Activated CD4-positive, alpha-beta T cell treated with anti-CD3 and anti-CD28 coated beads for 36 hours (primary cell): ENCODE data around the gene PATJ. TPM values are rescaled to one million over a fixed set of nuclear protein-coding genes. Genes with fewer than 3 reads are reported as not detected.
"Not testable (repeated sequence)": the region's sequence is repeated elsewhere in the genome, so short reads cannot be mapped to it uniquely, and the experiment has no call there.

ENCODE experiments used
- ATAC-seq: fragments of 200-7000 bp; cut with Tn5 transposase; one replicate; pipeline ENCODE4 v1.10.0; 2021; ENCODE audit warnings: mild to moderate bottlenecking, moderate library complexity
- CTCF ChIA-PET: fragments of 350-600 bp; sonication (Branson Sonifier 250); formaldehyde crosslinking; loops from one replicate; lab custom pipeline; 2021; ENCODE audit warnings: antibody characterized with exemption; lab: Charles Lee
- POLR2A ChIA-PET: fragments of 350-600 bp; sonication (Branson Sonifier 250); formaldehyde crosslinking; loops from one replicate; lab custom pipeline; 2021; ENCODE audit warnings: antibody characterized with exemption, inconsistent platforms; lab: Charles Lee
- DNase-seq: peaks from one replicate; pipeline ENCODE4 v3.0.0-alpha.2; 2020
- H3K27ac Mint-ChIP-seq: one replicate; pipeline ENCODE4 v1.8.0; 2021; ENCODE audit warnings: mixed read lengths
- H3K27me3 Mint-ChIP-seq: one replicate; pipeline ENCODE4 v1.8.0; 2021; ENCODE audit warnings: mixed read lengths
- H3K36me3 Mint-ChIP-seq: one replicate; pipeline ENCODE4 v1.8.0; 2021; ENCODE audit warnings: low read depth, mixed read lengths
- H3K4me1 Mint-ChIP-seq: one replicate; pipeline ENCODE4 v1.8.0; 2021; ENCODE audit warnings: mixed read lengths
- H3K4me3 Mint-ChIP-seq: one replicate; pipeline ENCODE4 v1.8.0; 2021; ENCODE audit warnings: mild to moderate bottlenecking, moderate library complexity, mixed read lengths
- H3K9me3 Mint-ChIP-seq: one replicate; pipeline ENCODE4 v1.8.0; 2021; ENCODE audit warnings: low read depth, mixed read lengths
- intact Hi-C, 2 experiments: fragments of 100-400 bp; cut with DNase I in 1 of 2; cut with micrococcal nuclease in 1 of 2; formaldehyde crosslinking; loops; one replicate each; pipeline versions ENCODE4 v1.14.2 to v1.15.1; 2022 to 2024; cut with DNase I, micrococcal nuclease
- total RNA-seq, 2 experiments: library from RNA; stranded (reverse); gene quantifications; one replicate each; pipeline ENCODE4 v1.2.3, GENCODE V29; 2021

The PATJ gene
- total RNA-seq, 2 experiments from 2014 or later: 12.6 to 12.8 TPM

DNA sequence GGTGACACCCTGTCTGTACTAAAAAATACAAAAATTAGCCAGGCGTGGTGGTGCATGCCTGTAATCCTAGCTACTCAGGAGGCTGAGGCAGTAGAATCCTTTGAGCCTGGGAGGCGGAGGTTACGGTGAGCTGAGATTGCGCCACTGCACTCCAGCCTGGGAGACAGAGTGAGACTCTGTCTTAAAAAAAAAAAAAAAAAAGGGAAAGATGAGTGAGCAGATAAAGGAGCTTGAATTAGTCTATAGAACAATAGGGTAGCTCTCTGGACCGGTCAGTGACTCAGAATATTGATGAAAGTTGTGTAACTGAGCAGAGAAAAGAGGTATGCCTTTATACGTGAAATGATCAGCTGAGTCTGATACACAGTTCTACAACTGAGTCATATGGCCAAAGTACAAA is 95.3 kb downstream of the PATJ start:
- DNase-seq, H3K36me3 Mint-ChIP-seq, H3K27me3 Mint-ChIP-seq, intact Hi-C loops, H3K9me3 Mint-ChIP-seq, ATAC-seq, H3K4me3 Mint-ChIP-seq, POLR2A ChIA-PET, H3K4me1 Mint-ChIP-seq, H3K27ac Mint-ChIP-seq, CTCF ChIA-PET: not testable (repeated sequence)

- no peaks in the 10 kb centered on the region for H3K4me1 Mint-ChIP-seq
- no peaks in the 10 kb centered on the region for H3K27me3 Mint-ChIP-seq
These were observed 97.4 kb downstream of the PATJ start for GRCh38 chr1:61839679-61840078.

DNA sequence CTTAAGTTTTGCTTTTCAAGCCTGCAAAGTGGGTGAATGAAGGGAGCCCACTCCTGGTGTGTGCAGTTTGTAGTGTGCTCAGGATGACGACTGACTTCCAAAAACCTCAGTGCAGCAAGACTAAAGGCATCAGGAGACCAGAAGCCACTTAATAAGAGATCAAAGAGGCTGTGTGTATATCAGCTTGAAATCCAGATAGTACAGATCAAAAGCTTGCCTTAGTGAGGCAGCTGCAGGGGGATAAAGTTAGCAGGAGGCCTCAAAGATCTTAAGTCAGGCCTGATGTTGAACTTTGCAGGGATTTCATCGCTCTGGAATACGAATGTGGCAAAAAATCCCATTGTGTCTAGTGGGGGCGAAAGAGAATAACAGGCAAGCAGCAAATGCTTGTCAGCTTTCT is 99.8 kb downstream of the PATJ start:
- Mint-ChIP-seq H3K27me3 (no peaks in the 10 kb centered on the region), H3K36me3 (no peaks in the 10 kb centered on the region), H3K4me1 (no peaks in the 10 kb centered on the region), H3K27ac (no peak overlapping the region), H3K9me3 (no peaks in the 10 kb centered on the region), H3K4me3 (no peak overlapping the region)
- DNase-seq: no peak
- ChIA-PET CTCF (interaction anchor here (0.9 to 1.7 kb wide), 2 partner anchors 11 to 37 kb away, joined by 3 to 8 read pairs; no protein-coding TSS in a partner anchor), POLR2A (no interaction called here)
- no peak for ATAC-seq
- intact Hi-C loops: no loop called here

More at GRCh38 chr1:61839679-61840078, 97.4 kb downstream of the PATJ start:
- no peak overlapping the region for H3K4me3 Mint-ChIP-seq
- no peaks in the 10 kb centered on the region for H3K9me3 Mint-ChIP-seq
- CTCF ChIA-PET: no interaction called here
- intact Hi-C loops: no loop called here
- DNase-seq: no peak
- no peak for ATAC-seq
- H3K36me3 Mint-ChIP-seq: no peaks in the 10 kb centered on the region
- H3K27ac Mint-ChIP-seq: no peak overlapping the region
- POLR2A ChIA-PET: no interaction called here

DNA sequence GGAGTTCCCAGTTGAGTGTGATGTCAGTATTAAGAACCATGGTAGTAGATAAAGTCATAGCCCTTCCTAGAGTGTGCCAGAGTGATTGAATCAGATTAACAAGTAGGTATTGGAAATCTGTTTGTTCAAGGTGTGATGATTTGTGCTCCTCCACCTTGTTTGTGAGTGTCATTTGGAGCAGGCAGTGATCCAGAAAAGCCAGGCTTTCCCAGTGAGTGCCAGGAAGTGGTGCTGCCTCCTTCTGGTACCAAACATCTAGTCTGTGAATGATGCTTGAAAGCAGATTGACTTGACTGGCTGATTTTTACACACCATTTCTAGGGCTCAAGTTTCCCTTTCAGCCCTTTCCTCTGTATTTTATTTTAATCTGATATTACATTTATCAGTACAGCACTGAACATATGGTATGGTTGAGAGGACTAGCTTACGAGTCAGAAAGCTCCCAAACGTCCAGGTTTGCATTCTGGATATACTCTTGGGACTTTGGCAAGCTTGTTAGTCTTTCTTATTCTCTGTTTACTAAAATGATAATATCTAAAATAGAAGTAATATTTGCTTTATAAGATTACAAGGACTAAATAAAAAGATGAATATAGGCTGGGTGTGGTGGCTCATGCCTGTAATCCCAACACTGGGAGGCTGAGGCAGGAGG is 100.7 kb downstream of the PATJ start:
- ChIA-PET CTCF (interaction anchor here (1.7 kb wide), 1 partner anchor 10 kb away, joined by 8 read pairs; no protein-coding TSS in a partner anchor), POLR2A (no interaction called here)
- DNase-seq (no peak), ATAC-seq (no peak)
- H3K27me3 Mint-ChIP-seq: no peaks in the 10 kb centered on the region
- H3K4me1 Mint-ChIP-seq: no peaks in the 10 kb centered on the region
- no peaks in the 10 kb centered on the region for H3K36me3 Mint-ChIP-seq
- no peak overlapping the region for H3K27ac Mint-ChIP-seq
- no peak overlapping the region for H3K4me3 Mint-ChIP-seq
- H3K9me3 Mint-ChIP-seq: no peaks in the 10 kb centered on the region
- intact Hi-C loops: no loop called here

GRCh38 chr1:61844006-61844405 is 101.7 kb downstream of the PATJ start:
- Mint-ChIP-seq H3K36me3 (no peaks in the 10 kb centered on the region), H3K27me3 (no peaks in the 10 kb centered on the region), H3K27ac (no peak overlapping the region), H3K4me1 (no peaks in the 10 kb centered on the region), H3K9me3 (no peaks in the 10 kb centered on the region), H3K4me3 (no peak overlapping the region)
- intact Hi-C loops: no loop called here
- ChIA-PET POLR2A (no interaction called here), CTCF (no interaction called here)
- DNase-seq (no peak), ATAC-seq (no peak)

DNA sequence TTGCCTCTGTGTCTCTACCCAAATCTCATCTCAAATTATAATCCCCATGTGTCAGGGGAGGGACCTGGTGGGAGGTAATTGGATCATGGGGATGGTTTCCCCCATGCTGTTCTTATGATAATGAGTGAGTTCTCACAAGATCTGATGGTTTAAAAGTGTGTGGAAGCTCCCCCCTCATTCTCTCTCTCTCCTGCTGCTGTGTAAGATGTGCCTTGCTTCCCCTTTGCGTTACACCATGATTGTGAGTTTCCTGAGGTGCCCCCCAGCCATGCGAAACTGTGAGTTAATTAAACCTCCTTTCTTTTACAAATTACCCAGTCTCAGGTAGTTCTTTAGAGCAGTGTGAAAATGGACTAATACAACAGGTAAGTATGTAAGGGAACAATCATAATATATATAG is 102.4 kb downstream of the PATJ start:
- H3K4me3 Mint-ChIP-seq, POLR2A ChIA-PET, H3K36me3 Mint-ChIP-seq, H3K27ac Mint-ChIP-seq, H3K4me1 Mint-ChIP-seq, ATAC-seq, H3K27me3 Mint-ChIP-seq, H3K9me3 Mint-ChIP-seq, intact Hi-C loops, DNase-seq: not testable (repeated sequence)
- CTCF ChIA-PET: interaction anchor here (1.3 kb wide), 1 partner anchor 12 kb away, joined by 4 read pairs; no protein-coding TSS in a partner anchor

GRCh38 chr1:61851235-61851634 is 109.0 kb downstream of the PATJ start:
- Mint-ChIP-seq H3K27me3 (no peaks in the 10 kb centered on the region), H3K4me1 (no peaks in the 10 kb centered on the region), H3K36me3 (peaks cover 4% of the 10 kb centered on the region), H3K9me3 (no peaks in the 10 kb centered on the region), H3K4me3 (no peak overlapping the region), H3K27ac (no peak overlapping the region)
- intact Hi-C loops: loop anchor here (5.0 to 10.0 kb wide), 8 partner anchors 124 to 1874 kb away; partner anchors contain the start of gene TM2D1 (in 2 of the 2)
- ChIA-PET CTCF (interaction anchor here (0.5 to 1.7 kb wide), 11 partner anchors 9 to 822 kb away, joined by 3 to 6 read pairs (median 3); no protein-coding TSS in a partner anchor), POLR2A (no interaction called here)
- DNase-seq: no peak
- no peak for ATAC-seq

DNA sequence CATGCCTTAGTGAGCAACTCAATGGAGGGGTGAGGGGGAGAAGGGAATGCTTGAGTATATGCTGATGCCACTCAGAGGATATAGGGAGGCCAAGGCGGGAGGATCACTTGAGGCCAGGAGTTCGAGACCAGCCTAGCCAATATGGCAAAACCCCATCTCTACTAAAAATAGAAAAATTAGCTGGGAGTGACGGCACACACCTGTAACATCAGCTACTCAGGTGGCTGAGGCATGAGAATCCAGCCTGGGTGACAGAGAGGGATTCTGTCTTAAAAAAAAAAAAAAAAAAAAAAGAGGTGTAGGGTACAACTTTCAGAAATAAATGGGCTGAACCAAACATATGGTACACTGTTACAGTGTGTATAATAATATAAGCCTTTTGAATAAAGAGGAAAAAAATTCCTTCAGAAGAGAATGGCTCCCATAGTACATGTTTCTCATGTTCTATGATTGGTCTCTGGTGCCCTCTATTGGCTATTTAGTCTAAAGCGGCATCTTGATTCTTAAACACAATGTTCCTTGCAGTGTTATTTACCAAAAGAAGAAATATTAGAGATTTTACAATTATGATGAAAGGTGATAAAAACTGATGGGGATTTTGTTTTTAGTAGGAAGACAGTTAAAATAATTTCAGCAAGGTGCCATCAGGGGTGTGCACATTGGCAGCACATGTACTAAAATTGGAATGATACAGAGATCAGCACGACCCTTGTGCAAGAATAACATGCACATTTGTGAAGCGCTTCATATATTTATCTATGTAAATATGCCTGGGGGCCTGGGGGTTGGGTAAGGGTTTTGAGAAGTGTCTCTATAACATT is 109.8 kb downstream of the PATJ start:
- H3K36me3 Mint-ChIP-seq: peaks cover 4% of the 10 kb centered on the region
- no peaks in the 10 kb centered on the region for H3K27me3 Mint-ChIP-seq
- intact Hi-C loops: loop anchor here (2.0 to 10.0 kb wide), 12 partner anchors 125 to 1875 kb away; partner anchors contain the start of gene TM2D1 (in 2 of the 2)
- no peaks in the 10 kb centered on the region for H3K9me3 Mint-ChIP-seq
- no peaks in the 10 kb centered on the region for H3K4me1 Mint-ChIP-seq
- H3K4me3 Mint-ChIP-seq: no peak overlapping the region
- no peak overlapping the region for H3K27ac Mint-ChIP-seq
- DNase-seq (no peak), ATAC-seq (peak; percentile 68)
- CTCF ChIA-PET: interaction anchor here (0.5 to 1.7 kb wide), 14 partner anchors 10 to 965 kb away, joined by 3 to 6 read pairs (median 3); partner anchors contain the start of gene PATJ
- POLR2A ChIA-PET: no interaction called here

DNA sequence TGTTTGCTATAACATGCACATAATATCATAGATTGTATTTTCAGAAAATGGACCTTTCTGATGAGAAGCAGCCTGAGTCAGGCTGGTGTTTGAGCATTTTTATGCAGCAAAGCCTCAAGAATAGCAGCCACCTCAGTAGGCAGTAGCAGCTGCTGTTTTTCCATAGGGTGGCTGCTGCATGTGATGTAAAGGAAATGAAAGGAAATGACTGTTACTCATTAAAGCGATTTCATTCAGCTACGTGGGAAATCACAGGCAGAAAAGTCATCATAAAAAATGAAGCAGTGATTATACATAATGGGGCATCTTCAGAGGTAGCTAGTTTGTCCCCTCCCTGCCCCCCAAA is 110.4 kb downstream of the PATJ start:
- Mint-ChIP-seq H3K27me3 (no peaks in the 10 kb centered on the region), H3K4me1 (no peaks in the 10 kb centered on the region), H3K27ac (no peak overlapping the region), H3K4me3 (no peak overlapping the region), H3K36me3 (peaks cover 4% of the 10 kb centered on the region), H3K9me3 (no peaks in the 10 kb centered on the region)
- no peak for ATAC-seq
- POLR2A ChIA-PET: no interaction called here
- intact Hi-C loops: loop anchor here (2.0 to 10.0 kb wide), 12 partner anchors 125 to 1875 kb away; partner anchors contain the start of gene TM2D1 (in 2 of the 2)
- DNase-seq: no peak
- CTCF ChIA-PET: interaction anchor here (0.7 to 1.7 kb wide), 12 partner anchors 9 to 965 kb away, joined by 3 to 8 read pairs (median 3); partner anchors contain the start of gene PATJ

- ChIA-PET POLR2A (no interaction called here), CTCF (interaction anchor here (0.6 to 1.7 kb wide), 12 partner anchors 8 to 846 kb away, joined by 3 to 8 read pairs (median 4); no protein-coding TSS in a partner anchor)
- Mint-ChIP-seq H3K4me1 (no peaks in the 10 kb centered on the region), H3K36me3 (peaks cover 6% of the 10 kb centered on the region), H3K27ac (no peak overlapping the region), H3K9me3 (no peaks in the 10 kb centered on the region), H3K27me3 (no peaks in the 10 kb centered on the region), H3K4me3 (no peak overlapping the region)
- DNase-seq: no peak
- no peak for ATAC-seq
- intact Hi-C loops: loop anchor here (2.0 to 10.0 kb wide), 12 partner anchors 126 to 1876 kb away; partner anchors contain the start of gene TM2D1 (in 2 of the 2)
These were observed 111.3 kb downstream of the PATJ start for GRCh38 chr1:61853583-61853982.

GRCh38 chr1:61864489-61864888 is 122.2 kb downstream of the PATJ start:
- Mint-ChIP-seq H3K9me3 (peaks cover 2% of the 10 kb centered on the region), H3K4me3 (no peak overlapping the region), H3K4me1 (no peaks in the 10 kb centered on the region), H3K27me3 (no peaks in the 10 kb centered on the region), H3K27ac (no peak overlapping the region), H3K36me3 (peaks cover 22% of the 10 kb centered on the region)
- ChIA-PET CTCF (no interaction called here), POLR2A (no interaction called here)
- no peak for DNase-seq
- intact Hi-C loops: no loop called here
- ATAC-seq: no peak
